ENCODE measurements around the gene CELF2.
"Not testable (repeated sequence)": the region's sequence is repeated elsewhere in the genome, so short reads cannot be mapped to it uniquely, and the experiment has no call there.

CELF2 gene

DNA sequence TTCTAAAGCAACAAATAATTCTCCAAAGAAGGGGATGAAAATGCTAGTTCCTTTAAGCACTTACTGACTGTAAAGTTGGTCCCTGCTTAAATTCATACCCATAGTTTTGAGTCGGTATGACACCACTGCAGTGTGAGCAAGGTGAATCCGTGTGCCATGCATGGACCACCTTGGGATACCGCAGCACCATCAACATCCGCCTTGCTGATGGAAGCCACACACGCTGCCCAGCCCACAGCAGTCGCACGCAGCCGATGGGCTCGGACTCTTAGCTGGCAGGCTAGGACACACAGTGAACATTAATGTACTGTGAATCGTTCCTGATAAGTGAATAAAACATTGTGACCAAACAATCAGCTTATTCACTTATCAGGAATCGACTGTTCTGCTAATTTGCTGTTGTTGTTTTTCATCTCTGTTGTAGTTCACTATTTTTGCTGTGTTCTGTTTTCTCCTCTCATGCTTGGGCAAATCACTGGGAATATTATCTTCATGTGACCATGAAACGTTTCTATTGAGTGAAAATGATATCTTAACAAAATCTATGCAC lies 318.3 kb downstream of the CELF2 start:
- no peak for DNase-seq

DNA sequence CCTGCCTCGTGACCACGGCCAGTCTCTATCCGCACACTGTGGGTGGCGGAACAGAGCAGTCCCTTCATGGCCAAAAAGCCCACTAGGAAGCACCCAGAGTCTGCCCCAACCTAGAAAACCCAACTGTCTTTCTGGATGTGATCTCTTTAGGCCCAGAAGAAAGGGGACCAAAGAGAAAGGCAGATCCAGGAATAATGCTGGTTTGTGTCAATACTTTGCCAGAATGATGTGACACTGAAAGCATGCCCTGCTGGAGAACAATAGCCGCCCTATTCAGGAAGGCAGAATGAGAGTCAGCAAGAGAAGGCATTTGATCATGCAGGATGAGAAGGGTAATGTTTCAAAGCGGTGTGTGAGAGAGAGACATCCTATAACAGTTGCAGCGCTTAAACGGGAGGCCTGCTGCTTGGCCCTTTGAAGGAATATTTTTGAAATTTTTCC lies 319.1 kb downstream of the CELF2 start:
- no peak for DNase-seq

DNA sequence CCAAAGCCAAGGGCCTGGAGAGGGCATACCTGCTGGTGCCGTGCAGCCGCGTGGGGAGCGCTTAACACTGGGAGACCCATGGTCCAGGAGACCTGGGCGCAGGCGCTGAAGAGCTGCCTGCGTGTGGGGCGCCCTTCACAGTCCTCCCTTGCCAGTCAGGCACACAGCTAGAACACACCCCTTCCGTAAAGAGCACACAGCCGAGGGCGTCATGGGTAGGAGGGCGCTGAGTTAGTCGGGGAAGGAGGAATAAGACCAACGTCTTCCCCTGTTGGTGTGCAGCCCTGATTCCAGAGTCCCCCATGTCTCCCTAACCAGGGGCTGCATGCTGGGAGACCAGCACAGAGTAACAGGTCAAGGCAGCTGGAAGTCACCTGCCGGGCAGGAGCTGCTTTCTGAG lies 319.8 kb downstream of the CELF2 start:
- DNase-seq = no peak

GRCh38 chr10:11338160-11338844 lies 320.6 kb downstream of the CELF2 start:
- DNase-seq = no peak

DNA sequence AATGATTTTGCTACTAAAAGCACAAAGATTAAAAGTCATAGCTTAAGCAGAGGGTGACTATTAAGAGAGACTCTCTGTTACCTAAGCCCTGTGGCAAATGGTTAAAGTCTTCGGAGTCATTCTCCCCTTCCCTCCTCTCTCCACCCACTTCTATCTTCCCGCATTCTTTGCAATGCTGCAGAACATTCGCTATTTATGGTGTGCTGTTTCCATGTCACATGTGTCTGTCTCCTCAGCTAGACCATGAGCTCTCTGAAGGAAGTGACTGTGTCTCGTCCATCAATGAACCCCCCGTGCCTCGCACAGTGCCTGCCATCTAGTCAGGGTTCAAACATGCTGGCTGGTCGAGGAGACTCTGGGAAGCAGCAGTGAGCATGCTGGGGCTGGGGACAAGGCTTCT lies 321.3 kb downstream of the CELF2 start:
- no peak for DNase-seq

GRCh38 chr10:11339660-11340059 lies 322.0 kb downstream of the CELF2 start:
- no peak for DNase-seq

DNA sequence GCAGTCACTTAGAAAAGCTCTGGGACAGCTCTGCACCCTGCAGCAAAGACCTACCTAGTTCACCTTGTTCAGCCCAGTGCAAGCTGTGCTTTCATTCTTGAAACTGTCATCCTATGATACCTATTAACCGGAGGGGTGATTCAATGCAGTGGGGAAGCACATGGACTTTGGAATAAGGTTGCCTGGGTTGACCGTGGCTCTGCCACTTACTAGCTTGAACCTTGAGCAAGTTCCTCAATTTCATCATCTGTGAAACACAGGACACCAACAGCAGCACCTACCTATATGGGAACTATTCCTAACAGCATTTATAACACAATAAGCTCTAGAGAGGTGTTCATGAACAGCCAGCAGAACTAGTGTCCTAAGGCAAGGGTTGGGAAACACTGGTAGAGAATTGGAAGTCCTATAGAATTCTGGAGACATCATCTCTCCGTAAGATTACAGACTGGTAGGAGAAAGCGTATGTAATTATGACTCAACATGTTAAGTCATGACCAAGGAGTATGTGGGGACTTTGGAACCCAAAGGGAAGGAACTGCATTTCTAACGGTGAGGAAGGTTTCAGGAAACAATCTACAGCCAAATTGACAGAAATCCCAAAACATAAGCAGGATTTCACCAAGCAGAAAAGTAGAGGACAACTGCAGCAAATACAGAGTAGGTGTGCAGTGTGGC lies 323.8 kb downstream of the CELF2 start:
- no peak for DNase-seq

GRCh38 chr10:11344081-11344480 lies 326.4 kb downstream of the CELF2 start:
- DNase-seq = no peak

DNA sequence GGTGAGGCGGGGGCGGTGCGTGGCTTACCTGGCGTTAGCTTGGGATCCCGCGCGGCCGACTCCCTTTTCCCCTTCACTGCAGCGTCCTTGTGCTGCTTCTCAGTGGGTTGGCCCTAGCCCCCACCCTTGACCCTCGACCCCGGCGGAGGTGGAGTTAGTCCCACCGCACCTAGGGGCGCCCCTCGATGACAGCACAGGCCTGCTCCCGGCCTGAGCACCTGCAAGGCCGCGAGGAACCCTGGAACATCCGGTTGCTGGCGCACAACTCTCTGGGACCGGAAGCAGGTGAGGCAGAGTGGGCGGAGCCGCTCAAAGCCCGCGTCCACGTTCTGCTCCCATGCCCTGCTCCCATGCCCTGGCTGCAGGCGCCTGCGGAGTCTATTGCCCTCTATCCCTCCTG lies 326.9 kb downstream of the CELF2 start:
- no peak for DNase-seq

DNA sequence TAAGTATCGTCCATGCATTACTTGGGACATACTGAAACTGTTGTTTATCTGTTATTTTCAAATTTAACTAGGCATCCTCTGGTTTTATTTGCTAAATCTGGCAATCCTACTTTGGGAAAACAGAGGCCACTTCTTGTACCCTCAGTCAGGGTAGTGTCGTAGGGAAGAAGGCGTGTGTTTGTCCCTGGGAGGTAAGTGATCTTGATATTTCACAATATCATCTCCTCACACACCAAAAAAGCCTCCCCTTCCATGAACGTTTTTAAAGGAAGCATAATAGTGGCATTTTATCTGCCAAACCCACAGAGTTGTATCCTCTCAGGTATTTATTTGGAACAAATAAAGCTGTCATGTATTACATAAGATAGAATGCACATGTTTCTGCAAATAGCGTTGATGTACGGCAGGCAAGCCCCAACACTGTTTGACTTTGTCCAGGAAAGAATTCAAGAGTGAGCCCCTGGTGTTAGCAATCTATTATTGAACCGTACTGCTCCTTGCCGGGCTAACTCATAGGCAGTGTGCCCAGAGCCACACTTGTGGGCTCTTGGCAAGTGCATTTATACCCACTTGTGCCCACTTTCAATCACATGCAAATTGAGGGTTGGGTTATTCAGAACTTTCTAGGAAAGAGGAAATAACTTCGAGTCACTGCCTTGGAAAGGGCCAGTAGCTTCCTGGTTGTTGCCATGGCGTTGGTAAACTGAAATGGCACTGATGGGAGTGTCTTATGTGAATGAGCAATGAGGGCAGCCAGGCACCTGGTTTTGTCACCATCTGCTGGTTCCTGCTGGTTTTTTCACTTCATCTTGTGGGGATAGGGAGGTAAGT lies 327.8 kb downstream of the CELF2 start:
- no peak for DNase-seq

DNA sequence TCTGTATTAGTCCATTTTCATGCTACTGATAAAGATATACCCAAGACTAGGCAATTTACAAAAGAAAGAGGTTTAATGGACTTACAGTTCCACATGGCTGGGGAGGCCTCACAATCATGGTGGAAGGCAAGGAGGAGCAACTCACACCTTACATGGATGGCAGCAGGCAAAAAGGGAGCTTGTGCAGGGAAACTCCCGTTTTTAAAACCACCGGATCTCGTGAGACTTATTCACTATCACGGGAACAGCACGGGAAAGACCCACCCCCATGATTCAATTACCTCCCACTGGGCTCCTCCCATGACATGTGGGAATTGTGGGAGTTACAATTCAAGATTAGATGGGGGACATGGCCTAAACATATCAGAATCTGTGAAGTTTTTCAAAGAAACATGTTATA lies 329.9 kb downstream of the CELF2 start:
- not testable (repeated sequence) for DNase-seq

DNA sequence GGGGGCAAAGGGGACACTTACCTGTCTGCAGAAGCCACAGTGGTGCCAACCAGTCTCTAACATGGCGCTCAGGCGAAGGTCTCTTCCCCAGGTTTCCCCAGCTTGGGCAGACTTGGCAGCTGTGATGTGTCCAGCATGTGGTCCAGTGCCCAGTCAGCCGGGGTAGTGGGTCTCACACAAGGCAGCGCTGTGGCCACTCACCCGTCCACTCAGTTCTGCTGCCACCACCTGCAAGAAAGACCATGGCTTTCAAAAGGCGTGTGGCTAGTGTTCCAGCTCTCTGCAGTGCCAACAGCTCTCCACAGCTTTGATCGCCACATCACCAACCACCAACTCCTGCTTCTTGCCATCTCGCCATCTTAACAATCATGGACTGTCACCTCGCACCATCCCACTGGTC lies 334.1 kb downstream of the CELF2 start:
- DNase-seq = no peak

DNA sequence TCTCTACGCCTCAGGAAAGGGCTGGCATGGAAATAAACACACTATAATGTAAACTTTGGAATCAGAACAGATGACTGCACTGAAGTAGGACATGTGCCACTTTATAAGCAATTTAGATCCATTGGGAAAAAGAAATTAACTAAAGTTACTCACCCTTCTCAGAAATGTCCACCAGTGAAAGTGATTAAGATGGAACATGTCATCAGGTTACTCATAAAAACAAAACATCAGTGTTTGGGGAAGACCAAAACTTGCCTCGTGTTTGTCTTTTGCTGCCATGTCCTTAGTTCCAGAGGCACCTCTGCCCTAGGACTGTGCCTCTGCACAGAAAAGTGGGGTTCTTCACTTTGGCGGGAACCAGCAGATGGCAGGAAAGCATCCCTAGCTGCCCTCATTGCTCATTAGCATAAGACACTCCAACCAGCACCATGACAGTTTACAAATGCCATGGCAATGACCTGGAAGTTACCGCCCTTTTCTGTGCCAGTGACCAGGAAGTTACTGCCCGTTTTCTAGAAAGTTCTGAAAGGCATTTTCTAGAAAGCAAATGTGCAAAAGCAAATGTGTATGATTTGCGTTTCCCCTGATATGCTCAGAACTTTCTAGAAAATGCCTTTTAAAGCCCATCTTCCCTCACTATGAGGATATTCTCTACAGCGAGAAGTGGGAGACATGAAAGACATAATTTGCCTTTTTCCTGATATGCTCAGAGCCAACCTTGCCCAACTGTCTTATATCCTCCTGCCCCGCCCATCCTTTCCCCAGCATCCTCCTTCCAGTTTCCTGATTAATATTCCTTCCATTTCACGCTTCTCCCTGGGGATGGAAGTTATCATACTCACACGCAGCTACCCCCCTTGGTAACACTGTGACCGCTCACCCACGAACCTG lies 335.6 kb downstream of the CELF2 start:
- no peak for DNase-seq

GRCh38 chr10:11354823-11355222 lies 337.2 kb downstream of the CELF2 start:
- no peak for DNase-seq

GRCh38 chr10:11355592-11355991 lies 337.9 kb downstream of the CELF2 start:
- DNase-seq = no peak

DNA sequence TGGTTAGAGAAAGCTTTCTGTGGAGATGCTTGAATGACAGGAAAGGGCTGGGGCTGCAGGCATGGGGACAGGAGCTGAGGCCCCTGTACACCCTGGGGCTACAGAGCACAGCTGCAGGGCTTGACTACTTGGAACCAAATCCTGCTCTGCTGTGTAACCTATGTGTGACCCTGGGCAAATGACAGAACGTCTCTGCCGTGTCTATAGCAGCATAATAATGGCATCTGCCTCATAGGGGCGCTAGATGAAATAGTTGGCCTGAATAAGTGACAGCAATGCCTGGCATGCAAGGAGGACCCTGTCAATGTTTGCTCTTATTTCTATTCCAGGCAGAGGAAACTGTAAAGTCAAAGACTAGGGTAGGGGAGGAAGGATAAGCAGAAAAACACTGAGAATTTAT lies 339.8 kb downstream of the CELF2 start:
- DNase-seq = no peak

GRCh38 chr10:11358011-11358410 lies 340.3 kb downstream of the CELF2 start:
- DNase-seq = no peak

GRCh38 chr10:11358923-11359575 lies 341.4 kb downstream of the CELF2 start:
- no peak for DNase-seq

DNA sequence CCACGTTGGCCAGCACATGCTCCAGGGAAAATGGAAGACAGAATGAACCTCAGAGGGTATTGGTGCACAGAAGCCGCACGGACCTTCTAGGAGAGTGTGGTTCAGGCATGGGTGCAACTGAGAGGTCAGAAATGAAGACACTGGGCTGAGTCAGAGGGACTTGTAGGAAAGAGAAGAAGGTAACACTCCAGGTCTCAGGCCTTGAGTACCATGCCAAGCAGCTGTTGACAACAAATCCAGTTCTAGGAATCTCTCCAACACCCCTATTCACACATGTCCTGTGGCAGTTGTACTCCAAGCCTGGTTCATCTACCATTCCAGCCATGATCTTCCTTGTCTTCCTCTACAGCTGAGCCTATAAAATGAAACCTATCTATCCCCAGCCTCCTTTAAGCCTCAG lies 342.2 kb downstream of the CELF2 start:
- no peak for DNase-seq

GRCh38 chr10:11363497-11363896 lies 345.8 kb downstream of the CELF2 start:
- no peak for DNase-seq

- DNase-seq = no peak
These were observed 346.6 kb downstream of the CELF2 start for GRCh38 chr10:11364241-11364640.

- not testable (repeated sequence) for DNase-seq
These were observed 349.2 kb downstream of the CELF2 start for GRCh38 chr10:11366889-11367288.

All from NCI-H187 (cell line).